IMR-90 (cell line): ENCODE data around the gene CSKMT.

Source experiments
- BHLHE40 ChIP-seq: fragments of 150-350 bp; IDR thresholded peaks from 2 replicates; pipeline ENCODE4 v1.6.1; 2016; ENCODE audit warnings: mild to moderate bottlenecking, low read depth, low read length
- CEBPB ChIP-seq: IDR thresholded peaks from 2 replicates; pipeline ENCODE4 v1.6.1; 2012; ENCODE audit warnings: low read depth, low read length, improper control_type of control experiment
- CTCF ChIP-seq: conservative IDR thresholded peaks from 2 replicates; pipeline ENCODE4 v1.5.1; 2012; ENCODE audit warnings: mild to moderate bottlenecking, low read depth, low read length, improper control_type of control experiment
- ELK1 ChIP-seq: fragments of 150-350 bp; IDR thresholded peaks from 2 replicates; pipeline ENCODE4 v1.6.1; 2016; ENCODE audit warnings: low read depth, mild to moderate bottlenecking, low read length, moderate library complexity, borderline replicate concordance
- FOS ChIP-seq: fragments of 150-350 bp; IDR thresholded peaks from 2 replicates; pipeline ENCODE4 v1.6.1; 2016; ENCODE audit warnings: low read depth, low read length
- MAZ ChIP-seq: IDR thresholded peaks from 2 replicates; pipeline ENCODE4 v1.6.1; 2012; ENCODE audit warnings: low read depth, mild to moderate bottlenecking, low read length, improper control_type of control experiment, moderate library complexity, borderline replicate concordance
- POLR2A ChIP-seq: IDR thresholded peaks from 2 replicates; pipeline ENCODE4 v1.6.1; 2012; ENCODE audit warnings: mild to moderate bottlenecking, low read depth, low read length
- RAD21 ChIP-seq: IDR thresholded peaks from 2 replicates; pipeline ENCODE4 v1.6.1; 2012; ENCODE audit warnings: low read length, improper control_type of control experiment
- RCOR1 ChIP-seq: IDR thresholded peaks from 2 replicates; pipeline ENCODE4 v1.6.1; 2012; ENCODE audit warnings: mild to moderate bottlenecking, low read length, improper control_type of control experiment; ENCODE audit not compliant: insufficient replicate concordance
- RFX5 ChIP-seq: IDR thresholded peaks from 2 replicates; pipeline ENCODE4 v1.8.0; 2012; ENCODE audit warnings: low read depth, mild to moderate bottlenecking, low read length, moderate library complexity
- SMC3 ChIP-seq: fragments of 150-350 bp; IDR thresholded peaks from 2 replicates; pipeline ENCODE4 v1.6.1; 2016; ENCODE audit warnings: low read depth, mild to moderate bottlenecking, antibody characterized with exemption, low read length, moderate library complexity
- USF2 ChIP-seq: fragments of 150-350 bp; IDR thresholded peaks from 2 replicates; pipeline ENCODE4 v1.6.1; 2017; ENCODE audit warnings: mild to moderate bottlenecking, antibody characterized with exemption, low read length, low read depth

GRCh38 chr11:62680825-62681240, 15.7 kb downstream of the CSKMT start:
- TF ChIP-seq CTCF (peak; percentile 65), POLR2A (no peak), RFX5 (no peak), FOS (no peak), CEBPB (peak; percentile 54; the same call in 1 of the 2 replicates), MAZ (no peak), BHLHE40 (no peak), RCOR1 (no peak), USF2 (no peak), ELK1 (no peak), SMC3 (peak; percentile 43), RAD21 (peak; percentile 61)
